ENCODE data around the gene CLECL1. TPM values are rescaled to one million over a fixed set of nuclear protein-coding genes. Genes with fewer than 3 reads are reported as not detected.
"Not testable (repeated sequence)": the region's sequence is repeated elsewhere in the genome, so short reads cannot be mapped to it uniquely, and the experiment has no call there.

CLECL1 gene
- polyA plus RNA-seq, 1 donor from 2014 or later, result 168 TPM

DNA sequence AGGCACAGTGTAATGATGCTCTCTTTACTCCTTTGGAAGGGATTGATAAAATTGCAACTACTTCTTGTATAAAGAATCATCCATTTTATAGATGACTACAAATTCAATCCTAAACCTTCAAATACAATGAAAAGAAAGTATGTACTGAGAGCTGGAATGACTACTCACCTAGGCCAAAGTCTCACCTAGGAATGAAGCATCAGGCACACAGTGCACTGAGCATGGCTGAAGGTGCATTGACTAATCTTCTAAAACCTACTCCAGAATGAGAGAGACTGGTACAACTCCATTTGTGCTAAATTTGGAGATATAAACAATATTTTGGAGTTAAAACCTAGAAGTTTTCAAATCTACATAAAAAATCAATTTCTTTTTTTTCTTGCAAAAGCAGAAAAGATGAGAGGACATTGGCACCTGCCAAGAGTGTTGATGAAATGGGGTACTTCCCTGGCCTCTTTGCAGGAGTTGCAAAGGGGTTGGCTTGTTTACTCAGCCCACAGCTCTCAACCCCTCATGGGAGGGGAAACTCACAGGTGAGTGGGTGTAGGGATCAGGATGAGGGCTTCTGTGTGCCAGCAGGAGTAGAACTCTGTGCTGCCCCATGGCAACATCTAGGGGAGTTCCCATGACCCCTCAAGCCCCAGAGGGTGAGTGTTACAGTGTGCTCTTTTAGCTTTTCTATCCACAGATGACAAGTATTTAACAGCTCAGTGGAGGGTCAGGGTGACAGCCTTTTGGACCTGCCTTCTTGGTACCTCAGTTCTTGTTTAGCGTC, 31.3 kb downstream of the CLECL1 start:
- H3K27me3 Mint-ChIP-seq, result no peaks in the 10 kb centered on the region
- peaks cover 4% of the 10 kb centered on the region for H3K36me3 Mint-ChIP-seq
- H3K9me3 Mint-ChIP-seq, result peaks cover 0 to 1% (median 1%) of the 10 kb centered on the region in 3 donors
- peak overlapping the region in 2 of 3 donors; percentile 68 to 94 for H3K27ac Mint-ChIP-seq
- peaks cover 49 to 65% (median 58%) of the 10 kb centered on the region in 3 donors for H3K4me1 Mint-ChIP-seq
- peak overlapping the region in 2 of 4 donors; percentile 58 to 77 for H3K4me3 Mint-ChIP-seq

- Mint-ChIP-seq H3K9me3 (peaks cover 0 to 3% (median 2%) of the 10 kb centered on the region in 3 donors), H3K4me1 (peaks cover 44 to 60% (median 52%) of the 10 kb centered on the region in 3 donors), H3K4me3 (no peak overlapping the region), H3K36me3 (peaks cover 8% of the 10 kb centered on the region), H3K27ac (no peak overlapping the region), H3K27me3 (no peaks in the 10 kb centered on the region)
Measured at GRCh38 chr12:9700606-9700956, 32.3 kb downstream of the CLECL1 start.

DNA sequence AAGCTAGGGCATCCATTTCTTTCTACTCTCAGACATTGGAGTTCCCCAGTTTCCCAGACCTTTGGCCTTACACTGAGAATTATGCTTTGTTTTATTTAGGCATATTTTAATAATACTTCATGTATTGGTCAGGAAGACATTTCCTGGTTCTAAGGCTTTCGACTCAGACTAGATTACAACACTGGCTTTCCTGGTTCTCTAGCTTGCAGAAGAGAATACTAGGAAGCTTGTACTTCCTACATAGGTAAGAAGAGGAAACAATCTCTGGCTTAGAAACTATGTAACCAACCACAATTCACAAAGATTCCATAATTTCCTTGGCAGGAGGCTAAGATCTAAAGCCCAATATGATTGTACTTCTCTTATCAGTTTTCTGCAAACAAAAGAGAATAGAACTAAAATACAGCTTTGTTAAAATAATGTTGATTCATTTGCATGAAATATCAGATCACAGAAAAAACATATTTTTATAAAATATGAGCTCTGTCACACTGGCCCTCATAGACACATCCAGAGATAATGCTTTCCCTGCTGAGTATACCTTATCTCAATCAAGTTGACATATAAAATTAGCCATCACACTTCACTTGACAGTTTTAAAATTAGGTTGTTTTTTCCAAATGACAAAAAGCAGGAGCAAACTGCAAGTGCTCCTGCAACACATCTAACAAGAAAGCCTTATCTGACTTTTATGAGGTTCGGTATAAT, 32.8 kb downstream of the CLECL1 start:
- H3K27me3 Mint-ChIP-seq, result no peaks in the 10 kb centered on the region
- H3K9me3 Mint-ChIP-seq, result peaks cover 0 to 3% (median 3%) of the 10 kb centered on the region in 3 donors
- H3K4me1 Mint-ChIP-seq, result peaks cover 48 to 58% (median 53%) of the 10 kb centered on the region in 3 donors
- H3K36me3 Mint-ChIP-seq, result peaks cover 11% of the 10 kb centered on the region
- H3K4me3 Mint-ChIP-seq, result no peak overlapping the region
- peak overlapping the region in 2 of 3 donors; percentile 33 to 49 for H3K27ac Mint-ChIP-seq

DNA sequence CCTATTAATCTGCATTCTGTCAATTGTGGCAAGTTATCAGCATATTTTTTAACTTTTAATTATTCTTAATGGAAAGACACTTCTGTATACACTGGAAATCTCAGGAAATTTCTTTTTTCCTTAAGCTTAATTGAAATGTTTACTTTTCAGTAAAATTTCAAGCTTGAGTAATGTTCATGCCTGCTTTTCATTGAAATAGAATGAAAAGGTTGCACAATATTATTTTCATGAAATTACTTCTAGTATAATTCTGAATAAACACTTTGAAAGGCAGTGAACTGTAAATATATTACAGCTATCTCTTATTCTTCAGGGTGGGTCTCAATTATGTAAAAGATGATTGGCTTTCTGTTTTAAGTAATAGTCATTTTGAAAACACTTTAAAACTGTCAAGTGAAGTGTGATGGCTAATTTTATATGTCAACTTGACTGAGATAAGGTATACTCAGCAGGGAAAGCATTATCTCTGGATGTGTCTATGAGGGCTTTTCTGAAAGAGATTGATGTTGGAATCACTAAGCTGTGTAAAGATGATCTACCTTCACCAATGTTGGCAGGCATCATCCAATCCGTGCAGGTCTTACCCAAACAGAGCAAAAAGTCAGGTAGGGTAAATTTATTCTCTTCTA, 33.5 kb downstream of the CLECL1 start:
- Mint-ChIP-seq H3K36me3 (peaks cover 11% of the 10 kb centered on the region), H3K4me3 (no peak overlapping the region), H3K27me3 (no peaks in the 10 kb centered on the region), H3K4me1 (peaks cover 54 to 58% (median 54%) of the 10 kb centered on the region in 3 donors), H3K27ac (peak overlapping the region in 2 of 3 donors; percentile 33 to 60), H3K9me3 (peaks cover 0 to 3% (median 3%) of the 10 kb centered on the region in 3 donors)

DNA sequence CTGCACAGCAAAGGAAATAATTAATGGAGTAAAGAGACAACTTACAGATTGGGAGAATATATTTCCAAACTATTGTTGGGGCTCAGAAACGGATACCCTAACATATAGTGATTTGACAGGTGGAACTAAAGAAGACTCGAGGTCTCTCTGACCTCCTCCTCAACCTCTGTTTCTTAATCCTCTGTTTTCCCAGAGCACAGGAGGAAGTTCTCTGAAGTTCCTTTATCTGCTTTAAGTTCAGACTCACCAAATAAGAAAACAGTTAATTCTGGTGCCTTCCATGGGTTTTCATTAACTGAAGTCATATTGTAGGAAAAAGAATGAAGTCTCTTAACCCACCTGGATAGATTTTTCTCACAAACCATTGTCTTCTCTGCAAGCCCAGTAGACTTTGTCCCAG, 34.2 kb downstream of the CLECL1 start:
- H3K9me3 Mint-ChIP-seq, result peaks cover 0 to 3% (median 3%) of the 10 kb centered on the region in 3 donors
- H3K27me3 Mint-ChIP-seq, result no peaks in the 10 kb centered on the region
- H3K36me3 Mint-ChIP-seq, result peaks cover 11% of the 10 kb centered on the region
- H3K4me3 Mint-ChIP-seq, result no peak overlapping the region
- H3K4me1 Mint-ChIP-seq, result peaks cover 54 to 62% (median 57%) of the 10 kb centered on the region in 3 donors
- peak overlapping the region in 2 of 3 donors; percentile 3 to 54 for H3K27ac Mint-ChIP-seq

GRCh38 chr12:9697619-9698018, 35.3 kb downstream of the CLECL1 start:
- Mint-ChIP-seq H3K4me3 (no peak overlapping the region), H3K36me3 (peaks cover 11% of the 10 kb centered on the region), H3K9me3 (peaks cover 0 to 3% (median 3%) of the 10 kb centered on the region in 3 donors)

GRCh38 chr12:9695661-9696060, 37.2 kb downstream of the CLECL1 start:
- H3K27me3 Mint-ChIP-seq, H3K9me3 Mint-ChIP-seq: not testable (repeated sequence)
- Mint-ChIP-seq H3K4me3 (peak overlapping the region in 1 of 4 donors; percentile 28), H3K4me1 (peaks cover 32 to 43% (median 38%) of the 10 kb centered on the region in 3 donors), H3K27ac (peak overlapping the region in 2 of 3 donors; percentile 5 to 81), H3K36me3 (peaks cover 15% of the 10 kb centered on the region)

More at GRCh38 chr12:9697619-9698018, 35.3 kb downstream of the CLECL1 start:
- peaks cover 50 to 58% (median 55%) of the 10 kb centered on the region in 3 donors for H3K4me1 Mint-ChIP-seq
- H3K27me3 Mint-ChIP-seq, result no peaks in the 10 kb centered on the region
- H3K27ac Mint-ChIP-seq, result no peak overlapping the region

DNA sequence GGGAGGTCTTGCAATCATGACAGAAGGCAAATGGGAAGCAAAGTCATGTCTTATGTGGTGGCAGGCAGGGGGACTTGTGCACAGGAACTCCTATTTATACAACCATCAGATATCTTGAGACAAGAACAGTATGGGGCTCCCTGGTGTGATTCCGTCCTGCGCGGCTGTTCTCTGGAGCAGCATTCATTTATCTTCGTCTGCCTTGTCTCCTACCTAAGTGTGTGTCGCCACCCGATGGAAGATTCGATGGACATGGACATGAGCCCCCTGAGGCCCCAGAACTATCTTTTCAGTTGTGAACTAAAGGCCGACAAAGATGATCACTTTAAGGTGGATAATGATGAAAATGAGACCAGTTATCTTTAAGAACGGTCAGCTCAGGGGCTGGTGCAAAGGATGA, 37.7 kb downstream of the CLECL1 start:
- H3K4me3 Mint-ChIP-seq, H3K9me3 Mint-ChIP-seq: not testable (repeated sequence)

GRCh38 chr12:9694241-9694640, 38.7 kb downstream of the CLECL1 start:
- Mint-ChIP-seq H3K9me3 (peaks cover 0 to 3% (median 3%) of the 10 kb centered on the region in 3 donors), H3K36me3 (peaks cover 18% of the 10 kb centered on the region), H3K4me1 (peaks cover 27 to 32% (median 27%) of the 10 kb centered on the region in 3 donors), H3K27me3 (no peaks in the 10 kb centered on the region), H3K27ac (no peak overlapping the region), H3K4me3 (peak overlapping the region in 1 of 4 donors; percentile 55)

More for the DNA sequence above, 37.7 kb downstream of the CLECL1 start:
- Mint-ChIP-seq H3K4me1 (peaks cover 32 to 41% (median 34%) of the 10 kb centered on the region in 3 donors), H3K36me3 (peaks cover 15% of the 10 kb centered on the region), H3K27ac (peak overlapping the region; percentile 5 to 81 (median 42))
- not testable (repeated sequence) for H3K27me3 Mint-ChIP-seq

GRCh38 chr12:9692909-9693308, 40.0 kb downstream of the CLECL1 start:
- H3K9me3 Mint-ChIP-seq, result peaks cover 0 to 3% (median 3%) of the 10 kb centered on the region in 3 donors

DNA sequence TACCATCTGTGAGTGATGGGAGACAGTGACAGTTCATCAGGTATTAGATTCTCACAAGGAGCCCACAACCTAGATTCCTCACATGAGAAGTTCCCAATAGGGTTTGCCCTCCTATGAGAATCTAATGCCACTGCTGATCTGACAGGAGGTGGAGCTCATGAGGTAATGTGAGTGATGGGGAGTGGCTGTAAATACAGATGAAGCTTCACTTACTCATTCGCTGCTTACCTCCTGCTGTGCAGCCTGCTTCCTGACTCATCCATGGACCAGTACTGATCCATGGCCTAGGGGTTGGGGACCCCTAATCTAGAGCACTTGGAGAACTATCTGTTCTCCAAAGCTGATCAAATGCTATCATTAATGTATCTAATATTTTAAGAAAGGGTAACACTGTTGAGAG, 45.7 kb downstream of the CLECL1 start:
- Mint-ChIP-seq H3K36me3 (peaks cover 32% of the 10 kb centered on the region), H3K27ac (peak overlapping the region in 1 of 3 donors; percentile 27), H3K4me1 (peaks cover 20 to 36% (median 26%) of the 10 kb centered on the region in 3 donors), H3K4me3 (peak overlapping the region in 1 of 4 donors; percentile 54), H3K27me3 (no peaks in the 10 kb centered on the region), H3K9me3 (peaks cover 3 to 11% (median 7%) of the 10 kb centered on the region in 3 donors)

More at GRCh38 chr12:9692909-9693308, 40.0 kb downstream of the CLECL1 start:
- Mint-ChIP-seq H3K4me3 (no peak overlapping the region), H3K27me3 (no peaks in the 10 kb centered on the region), H3K4me1 (peaks cover 18 to 22% (median 20%) of the 10 kb centered on the region in 3 donors), H3K27ac (peak overlapping the region in 1 of 3 donors; percentile 27), H3K36me3 (peaks cover 25% of the 10 kb centered on the region)

GRCh38 chr12:9685915-9686314, 47.0 kb downstream of the CLECL1 start:
- Mint-ChIP-seq H3K4me1 (peaks cover 24 to 40% (median 26%) of the 10 kb centered on the region in 3 donors), H3K27ac (peak overlapping the region; percentile 27 to 85 (median 70)), H3K9me3 (peaks cover 3 to 11% (median 7%) of the 10 kb centered on the region in 3 donors)

GRCh38 chr12:9685366-9685765, 47.5 kb downstream of the CLECL1 start:
- peak overlapping the region in 2 of 4 donors; percentile 63 to 65 for H3K4me3 Mint-ChIP-seq
- H3K4me1 Mint-ChIP-seq, result peaks cover 24 to 40% (median 26%) of the 10 kb centered on the region in 3 donors
- peaks cover 36% of the 10 kb centered on the region for H3K36me3 Mint-ChIP-seq
- H3K27me3 Mint-ChIP-seq, result not testable (repeated sequence)
- peak overlapping the region; percentile 19 to 85 (median 70) for H3K27ac Mint-ChIP-seq
- peaks cover 3 to 11% (median 8%) of the 10 kb centered on the region in 3 donors for H3K9me3 Mint-ChIP-seq

More at GRCh38 chr12:9685915-9686314, 47.0 kb downstream of the CLECL1 start:
- Mint-ChIP-seq H3K36me3 (peaks cover 35% of the 10 kb centered on the region), H3K4me3 (peak overlapping the region in 1 of 4 donors; percentile 63), H3K27me3 (no peaks in the 10 kb centered on the region)

GRCh38 chr12:9682949-9683348, 49.9 kb downstream of the CLECL1 start:
- Mint-ChIP-seq H3K4me3 (peak overlapping the region in 2 of 4 donors; percentile 9 to 65), H3K9me3 (peaks cover 9 to 18% (median 11%) of the 10 kb centered on the region in 3 donors), H3K4me1 (peaks cover 29 to 45% (median 34%) of the 10 kb centered on the region in 3 donors), H3K27ac (peak overlapping the region in 1 of 3 donors; percentile 9), H3K36me3 (peaks cover 32% of the 10 kb centered on the region)
- not testable (repeated sequence) for H3K27me3 Mint-ChIP-seq

All from IgD-negative memory B cell (primary cell).